GM15510 (cell line): ENCODE results near the gene DLX6.

Source experiments
- POLR2A ChIP-seq: IDR thresholded peaks from 3 replicates; pipeline ENCODE4 v1.6.1; 2011; ENCODE audit warnings: borderline replicate concordance; ENCODE audit not compliant: insufficient read length; ENCODE audit errors: extremely low read depth

The DLX6 gene

GRCh38 chr7:96991546-96992191 lies 13.7 kb upstream of the DLX6 start:
- no peak for TF ChIP-seq POLR2A

GRCh38 chr7:96992192-96993005 lies 13.0 kb upstream of the DLX6 start:
- no peak for TF ChIP-seq POLR2A

GRCh38 chr7:96993094-96993865 lies 12.1 kb upstream of the DLX6 start:
- no peak for TF ChIP-seq POLR2A

GRCh38 chr7:96993980-96994379 lies 11.4 kb upstream of the DLX6 start:
- no peak for TF ChIP-seq POLR2A

- no peak for TF ChIP-seq POLR2A
These were observed 9.8 kb upstream of the DLX6 start for GRCh38 chr7:96995406-96996110.

- TF ChIP-seq POLR2A = no peak
These were observed 9.0 kb upstream of the DLX6 start for GRCh38 chr7:96996111-96996957.

- no peak for TF ChIP-seq POLR2A
These were observed 8.3 kb upstream of the DLX6 start for GRCh38 chr7:96996958-96997511.

GRCh38 chr7:96997512-96998032 lies 7.8 kb upstream of the DLX6 start:
- no peak for TF ChIP-seq POLR2A

GRCh38 chr7:96998333-96998732 lies 7.0 kb upstream of the DLX6 start:
- TF ChIP-seq POLR2A = no peak

GRCh38 chr7:96998744-96999143 lies 6.6 kb upstream of the DLX6 start:
- no peak for TF ChIP-seq POLR2A

GRCh38 chr7:97001221-97001620 lies 4.1 kb upstream of the DLX6 start:
- TF ChIP-seq POLR2A = no peak

GRCh38 chr7:97001656-97002554 lies 3.4 kb upstream of the DLX6 start:
- no peak for TF ChIP-seq POLR2A
